ENCODE measurements around the gene JOSD1.

The JOSD1 gene

GRCh38 chr22:38727530-38728451 lies 27.0 kb upstream of the JOSD1 start:
- DNase-seq (ENCODE audit: low read depth), result no peak
- no peak overlapping the region for H3K4me3 ChIP-seq (ENCODE audit: control insufficient read depth, low read depth, low read length)
- no peak for TF ChIP-seq CTCF (IDR thresholded peaks at IDR 0.05; ENCODE audit: control insufficient read depth, insufficient read depth, low read depth, low read length, missing control alignments)

- no peak overlapping the region for H3K4me3 ChIP-seq (ENCODE audit: control insufficient read depth, low read depth, low read length)
- no peak for TF ChIP-seq CTCF (IDR thresholded peaks at IDR 0.05; ENCODE audit: control insufficient read depth, insufficient read depth, low read depth, low read length, missing control alignments)
- DNase-seq (ENCODE audit: low read depth), result no peak
Observed at GRCh38 chr22:38727123-38727522, 26.4 kb upstream of the JOSD1 start.

- DNase-seq (ENCODE audit: low read depth), result no peak
- no peak overlapping the region for H3K4me3 ChIP-seq (ENCODE audit: control insufficient read depth, low read depth, low read length)
- TF ChIP-seq CTCF (IDR thresholded peaks at IDR 0.05; ENCODE audit: control insufficient read depth, insufficient read depth, low read depth, low read length, missing control alignments), result no peak
Observed at GRCh38 chr22:38725900-38726655, 25.3 kb upstream of the JOSD1 start.

DNA sequence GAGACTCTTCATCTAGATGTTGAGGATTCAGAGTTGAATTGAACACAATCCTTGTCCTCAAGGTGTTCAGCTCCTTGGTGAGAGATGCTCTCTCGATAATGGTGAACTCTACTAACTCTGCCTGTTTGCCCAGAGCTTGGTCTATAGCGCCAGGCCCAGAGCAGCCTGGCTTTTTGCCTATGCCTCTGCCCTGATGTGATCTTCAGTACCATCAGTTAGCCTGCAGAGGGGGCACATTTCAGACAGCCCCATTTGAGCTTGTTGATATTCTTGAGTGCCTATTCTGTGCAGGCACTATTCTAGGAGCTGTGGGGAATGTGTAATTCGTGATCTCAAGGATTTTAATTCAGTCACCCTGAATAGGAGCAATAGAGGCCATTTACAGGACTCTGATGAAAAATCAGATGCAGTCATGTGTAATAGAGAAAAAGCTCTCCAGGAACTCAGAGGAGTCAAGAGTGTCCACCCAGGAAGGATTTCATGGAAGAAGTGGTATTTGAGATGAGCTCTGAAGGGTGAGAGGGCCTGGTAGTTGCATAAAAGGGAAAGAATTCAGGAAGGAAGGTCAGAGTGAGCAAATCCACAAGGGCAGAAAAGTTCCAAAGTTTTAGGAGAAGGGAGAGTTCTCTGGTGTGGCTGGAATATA lies 24.3 kb upstream of the JOSD1 start:
- no peak for DNase-seq (ENCODE audit: low read depth)
- H3K4me3 ChIP-seq (ENCODE audit: control insufficient read depth, low read depth, low read length), result no peak overlapping the region
- TF ChIP-seq CTCF (IDR thresholded peaks at IDR 0.05; ENCODE audit: control insufficient read depth, insufficient read depth, low read depth, low read length, missing control alignments), result peak; percentile 50

DNA sequence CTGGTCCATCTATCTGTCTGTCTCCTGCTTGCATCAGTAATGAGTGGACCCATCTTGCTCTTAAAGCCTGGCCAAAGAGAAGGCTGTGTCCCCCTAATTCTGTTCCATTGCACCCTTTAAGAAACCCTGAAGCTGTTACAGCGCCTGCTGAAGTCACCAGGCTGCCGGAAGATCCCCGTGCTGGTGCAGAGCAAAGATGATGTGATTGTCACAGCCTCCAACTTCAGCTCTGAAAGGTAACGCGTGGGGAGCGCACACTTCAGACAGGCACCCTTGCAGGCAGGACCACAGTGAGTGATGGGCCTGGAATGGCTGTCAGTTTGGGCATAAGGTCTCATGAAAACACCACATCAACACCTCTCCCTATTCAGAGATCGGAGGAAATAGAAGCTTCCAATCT lies 23.4 kb upstream of the JOSD1 start:
- no peak for DNase-seq (ENCODE audit: low read depth)
- no peak overlapping the region for H3K4me3 ChIP-seq (ENCODE audit: control insufficient read depth, low read depth, low read length)
- no peak for TF ChIP-seq CTCF (IDR thresholded peaks at IDR 0.05; ENCODE audit: control insufficient read depth, insufficient read depth, low read depth, low read length, missing control alignments)

DNA sequence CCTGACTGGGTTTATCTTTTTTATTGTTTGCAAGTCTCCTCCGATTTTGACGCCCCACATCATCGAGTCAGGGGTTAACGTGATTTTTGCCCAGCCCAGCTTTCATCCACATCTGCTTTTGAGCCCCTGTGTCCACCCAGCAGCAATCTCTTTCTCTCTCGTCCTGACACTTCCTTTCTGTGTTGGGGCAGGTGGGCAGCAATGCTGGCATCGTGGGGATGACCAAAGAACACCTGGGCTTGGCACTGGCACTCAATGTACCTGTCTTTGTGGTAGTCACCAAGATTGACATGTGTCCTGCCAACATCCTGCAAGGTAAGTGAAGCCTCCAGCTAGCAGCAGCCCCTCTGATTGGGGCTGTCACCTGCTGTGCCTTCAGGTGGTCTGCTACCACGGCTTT lies 20.8 kb upstream of the JOSD1 start:
- DNase-seq (ENCODE audit: low read depth), result no peak
- no peak for TF ChIP-seq CTCF (IDR thresholded peaks at IDR 0.05; ENCODE audit: control insufficient read depth, insufficient read depth, low read depth, low read length, missing control alignments)
- H3K4me3 ChIP-seq (ENCODE audit: control insufficient read depth, low read depth, low read length), result no peak overlapping the region

Data from AG09309 (cell line).